Cortex of kidney (tissue), 1 donor: ENCODE measurements around the gene ACSL1.
"Not testable (repeated sequence)": the region's sequence is repeated elsewhere in the genome, so short reads cannot be mapped to it uniquely, and the experiment has no call there.

Source experiments
- DNase-seq: peaks from one replicate; lab custom pipeline; 2025; lab: John Stamatoyannopoulos, UW

ACSL1 gene

DNA sequence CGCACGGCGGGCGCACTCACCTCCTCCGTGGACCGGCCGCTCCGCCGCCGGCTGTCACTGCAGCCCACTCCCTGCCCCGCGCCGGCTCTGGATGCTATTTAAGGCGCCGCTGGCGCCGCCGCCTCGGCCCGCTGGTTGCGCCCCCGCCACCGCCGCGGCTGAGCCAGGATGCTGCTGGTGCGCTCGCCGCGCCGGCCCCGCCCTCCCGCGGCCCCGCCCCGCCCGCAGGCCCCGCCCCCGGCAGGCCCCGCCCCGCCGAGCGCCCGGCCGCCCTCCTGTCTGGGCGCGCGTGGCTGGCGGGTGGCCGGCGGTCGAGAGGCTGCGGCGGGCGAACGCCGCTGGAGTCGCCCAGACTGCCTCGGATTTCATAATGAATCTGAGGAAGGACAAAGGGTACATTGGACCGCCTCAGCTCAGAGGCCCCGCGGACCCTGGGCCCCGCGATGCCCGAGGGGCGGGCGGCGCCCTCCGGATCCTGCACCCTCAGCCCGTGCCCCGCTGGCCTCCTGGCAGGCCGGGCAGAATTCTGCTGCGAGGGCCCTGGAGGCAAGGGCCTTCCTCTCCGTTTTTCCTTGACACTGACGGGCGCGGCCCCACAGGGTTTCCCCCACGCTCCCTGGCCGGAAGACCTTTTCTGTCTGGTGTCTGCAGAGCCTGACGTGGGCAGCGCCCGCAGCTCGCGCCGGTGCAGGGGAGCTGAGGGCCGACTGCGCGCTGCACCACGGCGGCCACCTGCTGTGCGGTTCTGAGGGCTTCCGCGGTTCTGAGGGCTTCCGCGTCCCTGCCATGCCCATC lies at the start of gene ACSL1:
TSS of gene ACSL1 (minus strand) at position 73 of the 795 bp plus-strand sequence. CDS start 22,454 bp downstream, outside the sequence.
- no peak for DNase-seq

DNA sequence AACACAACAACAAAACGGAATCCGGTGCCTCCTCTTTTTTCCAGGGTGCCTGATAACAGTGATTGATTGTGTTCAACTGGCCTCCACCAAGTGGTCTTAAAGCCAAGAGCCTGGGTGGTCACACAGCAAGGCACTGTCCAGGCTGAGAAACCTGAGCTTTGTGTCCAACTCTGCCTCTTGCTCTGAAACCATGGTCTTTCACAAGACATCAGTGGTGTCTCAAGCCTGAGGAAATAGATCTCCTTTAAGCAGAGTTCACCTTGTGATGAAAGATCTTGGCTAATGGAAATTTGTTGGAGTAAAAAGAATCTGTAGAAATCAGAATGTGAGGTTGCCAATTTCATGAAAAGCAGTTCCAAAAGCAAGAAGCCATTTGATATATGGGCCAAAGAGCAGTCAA lies 47.3 kb upstream of the ACSL1 start:
- no peak for DNase-seq

DNA sequence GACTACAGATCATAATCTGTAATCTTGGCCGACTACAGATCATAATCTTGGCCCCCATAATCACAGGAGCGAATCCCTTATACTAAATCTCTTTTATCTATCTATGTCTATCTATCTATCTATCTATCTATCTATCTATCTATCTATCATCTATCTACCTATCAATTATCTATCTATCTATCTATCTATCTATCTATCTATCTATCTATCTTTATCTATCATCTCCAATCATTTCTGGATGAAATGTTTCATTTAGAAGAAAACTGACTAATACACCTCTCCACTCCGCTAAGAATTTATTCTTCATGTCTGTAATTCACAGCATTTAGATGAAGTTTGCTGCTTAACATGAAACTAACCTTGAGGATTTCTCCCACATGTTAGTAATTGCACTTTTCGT lies 45.0 kb upstream of the ACSL1 start:
- no peak for DNase-seq

- no peak for DNase-seq
Measured at GRCh38 chr4:184868623-184869022, 42.9 kb upstream of the ACSL1 start.

DNA sequence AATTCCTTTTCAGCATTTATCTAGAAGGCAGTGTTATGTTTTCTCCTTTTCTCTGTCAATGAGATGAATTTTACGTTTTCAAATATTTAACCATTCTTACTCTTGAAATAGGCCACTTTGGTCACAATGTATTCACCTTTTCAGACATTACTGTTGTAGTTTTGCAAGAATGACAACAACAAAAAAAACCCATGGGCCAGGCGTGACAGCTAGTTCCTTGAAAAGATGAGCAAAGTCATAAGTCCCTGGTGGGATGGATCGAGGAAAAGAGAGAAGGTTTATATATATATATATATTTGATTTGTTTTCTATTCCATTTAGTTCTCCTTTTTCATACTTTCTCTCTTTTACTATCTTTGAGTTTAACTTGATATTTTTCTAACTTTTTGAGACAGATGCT lies 38.1 kb upstream of the ACSL1 start:
- no peak for DNase-seq

DNA sequence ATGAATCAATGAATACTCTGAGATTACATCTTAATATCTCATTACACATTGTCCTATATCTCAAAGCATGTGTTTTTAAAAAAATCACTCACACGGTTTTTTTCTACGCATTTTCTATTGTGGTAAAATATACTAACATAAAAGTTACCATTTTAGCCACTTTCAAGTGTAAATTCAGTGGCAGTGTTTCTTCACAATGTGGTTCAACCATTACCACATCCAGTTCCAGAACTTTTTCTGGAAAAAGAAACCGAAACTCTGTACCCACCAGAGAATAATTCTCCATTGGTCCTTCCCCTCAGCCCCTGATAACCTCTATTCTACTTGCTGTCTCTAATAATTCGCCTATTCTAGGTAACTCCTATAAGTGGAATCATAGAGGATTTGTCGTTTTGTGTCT lies 35.3 kb upstream of the ACSL1 start:
- no peak for DNase-seq

DNA sequence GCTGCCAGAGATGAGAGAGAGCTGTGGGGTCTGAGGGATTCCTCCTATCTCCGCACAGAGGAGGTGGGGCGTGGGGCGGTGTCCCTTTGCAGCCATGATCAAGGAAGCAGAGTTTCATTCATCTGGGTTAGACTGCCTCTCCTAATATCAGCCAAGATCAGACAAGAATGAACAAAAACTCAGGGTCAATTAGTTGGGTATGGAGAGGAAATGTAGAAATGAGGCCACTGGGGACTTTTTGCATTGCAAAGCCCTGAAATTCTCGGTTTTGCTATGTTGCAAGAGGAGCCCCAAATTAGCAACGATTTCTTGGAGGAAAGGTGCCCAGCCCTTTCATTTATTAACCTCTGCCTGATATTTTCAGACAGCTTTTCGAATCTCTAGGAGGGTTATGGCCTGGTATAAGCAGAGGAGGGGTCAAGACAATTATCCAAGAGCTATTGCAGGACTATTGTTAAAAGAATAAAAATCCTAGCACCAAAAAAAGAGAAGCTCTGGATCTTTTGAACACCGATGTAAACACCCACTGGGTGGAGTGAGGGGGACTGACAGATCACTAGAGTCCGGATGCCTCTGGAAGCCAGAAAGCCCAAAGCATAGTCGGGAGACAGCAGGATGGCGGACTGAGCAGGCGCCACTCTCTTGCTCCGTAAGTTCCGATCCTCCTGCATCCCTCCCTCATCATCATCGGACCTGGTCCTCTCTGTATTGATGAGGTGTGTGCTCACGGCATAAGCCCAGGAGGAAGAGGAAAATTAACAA lies 34.4 kb upstream of the ACSL1 start:
- DNase-seq, result no peak

- no peak for DNase-seq
Measured at GRCh38 chr4:184857441-184858121, 31.8 kb upstream of the ACSL1 start.

GRCh38 chr4:184856277-184856609 lies 30.5 kb upstream of the ACSL1 start:
- no peak for DNase-seq

GRCh38 chr4:184854673-184855072 lies 28.9 kb upstream of the ACSL1 start:
- DNase-seq, result no peak

DNA sequence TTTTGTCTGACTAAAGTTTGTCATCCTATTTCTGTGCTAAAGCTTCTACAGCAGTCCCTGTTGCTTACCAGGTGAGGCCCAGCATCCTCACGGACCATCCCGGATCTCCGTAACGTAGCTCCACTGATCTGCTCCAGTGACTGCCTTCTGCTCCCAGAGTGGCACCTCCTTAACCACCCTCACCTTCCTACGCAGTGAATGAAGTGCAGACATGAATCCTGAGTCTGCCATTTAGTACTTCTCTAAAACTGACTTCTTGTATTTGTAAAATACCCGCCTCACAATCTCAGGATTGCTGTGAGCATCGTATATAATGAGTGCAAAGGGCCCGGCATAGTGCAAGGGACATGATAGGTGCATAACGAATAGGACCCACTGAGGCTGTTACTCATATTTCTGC lies 27.7 kb upstream of the ACSL1 start:
- no peak for DNase-seq

DNA sequence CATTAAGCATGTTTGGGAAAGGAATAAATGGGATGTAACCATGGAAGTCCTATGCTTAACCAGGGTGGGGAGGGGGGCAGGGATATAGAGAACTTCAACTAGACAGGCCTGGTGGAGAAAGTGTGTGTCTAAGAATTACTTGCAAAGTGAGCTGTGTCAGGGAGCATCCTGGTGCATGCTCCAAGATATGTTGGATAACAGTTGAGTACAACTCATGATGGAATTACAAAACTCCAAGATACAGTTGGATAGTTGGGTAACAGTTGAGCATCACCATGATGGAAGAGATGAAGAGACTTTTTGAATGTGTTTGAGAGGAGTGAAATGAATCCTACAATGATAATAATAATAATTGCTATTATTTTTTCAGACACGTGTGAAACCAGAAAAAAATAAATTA lies 26.1 kb upstream of the ACSL1 start:
- no peak for DNase-seq

- DNase-seq, result no peak
Measured at GRCh38 chr4:184851200-184851541, 25.4 kb upstream of the ACSL1 start.

DNA sequence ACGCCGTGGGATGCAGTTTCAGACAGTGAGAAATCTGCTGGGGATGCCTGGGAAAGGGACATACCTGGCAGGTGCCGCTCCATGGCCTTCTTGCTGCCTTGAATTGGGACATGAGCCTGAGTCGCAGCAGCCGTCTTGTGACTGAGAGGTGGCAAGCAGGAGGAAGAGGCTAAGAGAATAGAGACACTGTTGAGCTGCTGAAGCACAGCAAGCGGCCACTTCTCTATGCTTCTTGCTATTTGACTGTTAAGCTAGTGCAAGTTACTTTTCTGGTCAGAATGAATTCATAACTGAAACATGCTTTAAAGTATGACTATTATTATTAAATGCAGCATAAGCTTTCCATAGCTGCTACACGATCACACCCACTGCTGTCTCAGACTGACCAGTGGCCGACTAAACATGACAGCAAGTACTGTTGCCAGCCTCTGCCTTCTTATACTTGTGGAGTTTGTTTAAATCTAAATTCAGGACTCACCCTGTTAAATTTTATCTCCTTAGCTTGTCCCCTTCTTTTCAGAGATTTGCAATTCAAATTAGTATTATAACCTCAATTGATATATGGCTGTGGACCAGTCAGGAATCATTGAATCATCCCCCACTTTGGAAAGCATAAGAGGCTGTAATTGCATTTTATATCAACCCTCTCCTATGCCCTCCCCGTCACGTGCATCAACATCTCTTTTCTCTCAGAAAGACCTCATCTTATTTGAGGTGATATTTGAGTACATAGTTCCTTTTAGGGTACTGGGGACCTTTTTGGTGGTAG lies 24.8 kb upstream of the ACSL1 start:
- no peak for DNase-seq

GRCh38 chr4:184850018-184850417 lies 24.2 kb upstream of the ACSL1 start:
- no peak for DNase-seq

GRCh38 chr4:184849185-184849584 lies 23.4 kb upstream of the ACSL1 start:
- DNase-seq, result no peak

GRCh38 chr4:184848510-184848909 lies 22.7 kb upstream of the ACSL1 start:
- DNase-seq, result no peak

GRCh38 chr4:184846531-184846930 lies 20.8 kb upstream of the ACSL1 start:
- DNase-seq, result no peak

DNA sequence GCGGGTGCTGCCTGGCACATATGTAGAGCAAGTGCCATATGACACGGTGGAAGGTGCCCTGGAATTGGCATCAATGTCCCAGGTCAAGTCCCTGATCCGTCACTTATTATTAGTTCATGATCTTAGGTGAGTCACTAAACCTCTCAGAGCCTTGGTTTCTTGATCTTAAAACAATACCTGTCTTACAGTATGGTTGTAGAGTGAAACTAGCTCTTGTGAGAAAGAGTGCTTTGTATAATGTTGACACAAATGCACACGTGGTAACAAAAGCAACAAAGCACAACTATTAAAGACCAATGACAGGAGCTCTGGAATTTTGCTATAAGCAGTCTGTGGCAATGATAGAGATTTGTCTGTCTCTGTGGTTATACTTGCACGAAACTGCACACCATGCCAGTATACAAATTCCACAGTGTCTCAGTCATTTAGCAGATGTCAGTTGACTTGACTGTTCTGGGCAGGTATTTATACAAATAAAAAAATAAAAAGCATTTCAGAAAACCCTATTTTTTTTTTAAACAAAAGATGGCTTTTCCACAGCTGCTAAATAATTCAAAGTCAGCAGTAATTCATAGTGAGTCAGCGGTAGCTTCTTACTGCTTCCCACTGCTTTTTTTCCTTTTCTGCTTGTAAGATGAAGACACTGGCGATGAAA lies 19.7 kb upstream of the ACSL1 start:
- DNase-seq, result no peak

DNA sequence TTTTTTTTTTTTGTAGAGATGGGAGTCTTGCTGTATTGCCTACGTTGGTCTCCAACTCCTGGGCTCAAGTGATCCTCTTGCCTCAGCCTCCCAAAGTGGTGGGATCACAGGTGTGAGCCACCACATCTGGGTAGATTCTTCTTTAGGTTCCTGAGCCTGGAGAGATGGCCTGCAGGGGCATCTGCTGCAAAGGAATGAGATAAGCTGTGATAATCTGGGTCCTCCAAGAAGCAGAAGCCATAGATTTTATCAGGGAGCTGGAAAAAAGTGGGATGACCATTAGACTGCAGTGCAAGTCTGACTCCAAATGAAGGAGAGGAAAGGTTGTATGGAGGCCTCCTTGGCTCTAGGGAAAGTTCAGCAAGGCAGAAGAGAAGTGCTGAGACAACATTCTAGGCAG lies 19.0 kb upstream of the ACSL1 start:
- no peak for DNase-seq

DNA sequence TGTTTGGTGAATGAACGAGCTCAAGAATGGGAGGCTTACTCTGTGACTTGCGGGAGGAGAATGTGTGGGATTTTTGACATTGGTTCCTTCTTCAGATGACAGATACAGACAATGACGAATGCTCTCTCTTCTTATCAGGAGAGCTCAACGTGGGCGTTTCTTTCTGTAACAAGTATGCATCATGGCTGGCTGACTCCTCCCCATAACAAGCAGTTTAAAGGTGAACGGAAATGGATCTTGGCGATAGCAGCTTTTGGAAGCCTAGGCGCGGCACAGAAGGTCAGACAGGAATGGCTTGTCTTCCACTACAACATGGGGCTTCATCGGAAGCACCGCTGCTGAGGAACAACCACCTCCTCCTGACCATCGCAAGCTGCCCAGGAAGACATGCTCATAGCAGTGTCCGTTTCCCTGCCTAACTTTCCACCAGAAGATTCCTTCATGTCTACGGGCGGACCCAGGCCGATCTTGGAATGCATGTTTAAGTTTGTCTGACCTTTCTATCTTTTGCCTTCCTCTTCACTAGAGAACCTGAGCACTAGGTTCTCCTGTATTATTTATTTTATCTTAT lies 18.3 kb upstream of the ACSL1 start:
- DNase-seq, result no peak

DNA sequence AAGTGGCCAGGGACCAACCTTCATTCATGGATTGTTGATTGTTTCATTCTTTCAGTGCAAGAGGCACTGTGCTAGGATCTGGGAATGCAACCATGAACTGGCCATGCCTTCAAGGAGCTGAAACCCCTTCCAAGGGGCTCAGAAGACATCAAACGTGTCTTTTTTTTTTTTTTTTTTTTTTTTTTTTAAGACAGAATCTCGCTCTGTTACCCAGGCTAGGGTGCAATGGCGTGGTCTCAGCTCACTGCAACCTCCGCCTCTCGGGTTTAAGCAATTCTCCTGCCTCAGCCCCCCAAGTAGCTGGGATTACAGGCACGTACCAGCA lies 13.3 kb upstream of the ACSL1 start:
- DNase-seq, result not testable (repeated sequence)
